ENCODE data around the gene RAB4B.
"Not testable (repeated sequence)": the region's sequence is repeated elsewhere in the genome, so short reads cannot be mapped to it uniquely, and the experiment has no call there.

- not testable (repeated sequence) for TF ChIP-seq CTCF (conservative IDR thresholded peaks at IDR 0.05; ENCODE audit: low read depth in 2 of 2); EZH2 (IDR thresholded peaks at IDR 0.05; ENCODE audit: low read depth, unreplicated experiment); EZH2phosphoT487 (IDR thresholded peaks at IDR 0.05; ENCODE audit: unreplicated experiment); POLR2AphosphoS5 (IDR thresholded peaks at IDR 0.05; ENCODE audit: low read depth); STAT1 (IDR thresholded peaks at IDR 0.05; ENCODE audit: unreplicated experiment); JUNB (IDR thresholded peaks at IDR 0.05; ENCODE audit: unreplicated experiment); CREB1 (CRISPR knock-in tag; IDR thresholded peaks at IDR 0.05; ENCODE audit: low read depth); ZNF114 (CRISPR knock-in tag; IDR thresholded peaks at IDR 0.05); NANOG (IDR thresholded peaks at IDR 0.05; ENCODE audit: borderline replicate concordance); ETS1 (IDR thresholded peaks at IDR 0.05)
- TF ChIP-seq, protein P1, sequence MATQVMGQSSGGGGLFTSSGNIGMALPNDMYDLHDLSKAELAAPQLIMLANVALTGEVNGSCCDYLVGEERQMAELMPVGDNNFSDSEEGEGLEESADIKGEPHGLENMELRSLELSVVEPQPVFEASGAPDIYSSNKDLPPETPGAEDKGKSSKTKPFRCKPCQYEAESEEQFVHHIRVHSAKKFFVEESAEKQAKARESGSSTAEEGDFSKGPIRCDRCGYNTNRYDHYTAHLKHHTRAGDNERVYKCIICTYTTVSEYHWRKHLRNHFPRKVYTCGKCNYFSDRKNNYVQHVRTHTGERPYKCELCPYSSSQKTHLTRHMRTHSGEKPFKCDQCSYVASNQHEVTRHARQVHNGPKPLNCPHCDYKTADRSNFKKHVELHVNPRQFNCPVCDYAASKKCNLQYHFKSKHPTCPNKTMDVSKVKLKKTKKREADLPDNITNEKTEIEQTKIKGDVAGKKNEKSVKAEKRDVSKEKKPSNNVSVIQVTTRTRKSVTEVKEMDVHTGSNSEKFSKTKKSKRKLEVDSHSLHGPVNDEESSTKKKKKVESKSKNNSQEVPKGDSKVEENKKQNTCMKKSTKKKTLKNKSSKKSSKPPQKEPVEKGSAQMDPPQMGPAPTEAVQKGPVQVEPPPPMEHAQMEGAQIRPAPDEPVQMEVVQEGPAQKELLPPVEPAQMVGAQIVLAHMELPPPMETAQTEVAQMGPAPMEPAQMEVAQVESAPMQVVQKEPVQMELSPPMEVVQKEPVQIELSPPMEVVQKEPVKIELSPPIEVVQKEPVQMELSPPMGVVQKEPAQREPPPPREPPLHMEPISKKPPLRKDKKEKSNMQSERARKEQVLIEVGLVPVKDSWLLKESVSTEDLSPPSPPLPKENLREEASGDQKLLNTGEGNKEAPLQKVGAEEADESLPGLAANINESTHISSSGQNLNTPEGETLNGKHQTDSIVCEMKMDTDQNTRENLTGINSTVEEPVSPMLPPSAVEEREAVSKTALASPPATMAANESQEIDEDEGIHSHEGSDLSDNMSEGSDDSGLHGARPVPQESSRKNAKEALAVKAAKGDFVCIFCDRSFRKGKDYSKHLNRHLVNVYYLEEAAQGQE (IDR thresholded peaks at IDR 0.05; ENCODE audit: unreplicated experiment) = not testable (repeated sequence)
Observed at GRCh38 chr19:40842012-40842411, 64.0 kb downstream of the RAB4B start.
